ENCODE measurements around the gene LINC00305.

DNA sequence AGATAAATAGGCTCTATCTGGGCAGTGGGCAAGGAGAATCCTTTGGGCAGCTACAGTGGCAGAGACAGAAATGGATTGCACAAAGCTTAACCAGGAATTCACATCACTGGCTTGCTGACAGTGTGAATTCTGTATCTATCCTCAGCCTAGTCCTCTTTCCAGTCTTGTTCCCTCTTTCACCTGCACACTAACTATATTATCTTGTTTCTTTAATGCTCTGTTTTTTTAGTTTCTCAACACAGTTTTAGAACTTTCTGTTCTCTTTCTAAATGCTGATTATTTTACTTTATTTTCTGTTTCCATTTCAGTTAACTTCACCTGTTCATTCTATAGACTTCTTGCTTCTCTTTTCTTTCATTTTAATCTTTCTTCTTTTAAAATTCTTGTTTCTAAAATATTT lies 66.4 kb downstream of the LINC00305 start:
- TF ChIP-seq, protein P1, sequence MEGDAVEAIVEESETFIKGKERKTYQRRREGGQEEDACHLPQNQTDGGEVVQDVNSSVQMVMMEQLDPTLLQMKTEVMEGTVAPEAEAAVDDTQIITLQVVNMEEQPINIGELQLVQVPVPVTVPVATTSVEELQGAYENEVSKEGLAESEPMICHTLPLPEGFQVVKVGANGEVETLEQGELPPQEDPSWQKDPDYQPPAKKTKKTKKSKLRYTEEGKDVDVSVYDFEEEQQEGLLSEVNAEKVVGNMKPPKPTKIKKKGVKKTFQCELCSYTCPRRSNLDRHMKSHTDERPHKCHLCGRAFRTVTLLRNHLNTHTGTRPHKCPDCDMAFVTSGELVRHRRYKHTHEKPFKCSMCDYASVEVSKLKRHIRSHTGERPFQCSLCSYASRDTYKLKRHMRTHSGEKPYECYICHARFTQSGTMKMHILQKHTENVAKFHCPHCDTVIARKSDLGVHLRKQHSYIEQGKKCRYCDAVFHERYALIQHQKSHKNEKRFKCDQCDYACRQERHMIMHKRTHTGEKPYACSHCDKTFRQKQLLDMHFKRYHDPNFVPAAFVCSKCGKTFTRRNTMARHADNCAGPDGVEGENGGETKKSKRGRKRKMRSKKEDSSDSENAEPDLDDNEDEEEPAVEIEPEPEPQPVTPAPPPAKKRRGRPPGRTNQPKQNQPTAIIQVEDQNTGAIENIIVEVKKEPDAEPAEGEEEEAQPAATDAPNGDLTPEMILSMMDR (IDR thresholded peaks at IDR 0.05), result no peak
- TF ChIP-seq POLR2A (IDR thresholded peaks at IDR 0.05), result no peak

Measured in uterus (tissue), 2 donors.